Activated CD8-positive, alpha-beta T cell treated with anti-CD3 and anti-CD28 coated beads, Interleukin-2, amount 10 ng/mL, durations not matched to agents 7 days and 5 days (primary cell): Measurements from ENCODE around the gene TPST1. TPM values are rescaled to one million over a fixed set of nuclear protein-coding genes. Genes with fewer than 3 reads are reported as not detected.
"Not testable (repeated sequence)": the region's sequence is repeated elsewhere in the genome, so short reads cannot be mapped to it uniquely, and the experiment has no call there.

ENCODE experiments used
- ATAC-seq: fragments of 150-1000 bp; cut with Tn5 transposase; one replicate; pipeline ENCODE4 v1.10.0; 2021; ENCODE audit warnings: moderate library complexity
- CTCF ChIA-PET: fragments of 350-600 bp; sonication (Branson Sonifier 250); formaldehyde crosslinking; loops from one replicate; lab custom pipeline; 2021; ENCODE audit warnings: antibody characterized with exemption; lab: Charles Lee
- POLR2A ChIA-PET: fragments of 350-600 bp; sonication (Branson Sonifier 250); formaldehyde crosslinking; loops from one replicate; lab custom pipeline; 2021; ENCODE audit warnings: antibody characterized with exemption; lab: Charles Lee
- DNase-seq: peaks from one replicate; pipeline ENCODE4 v3.0.0-alpha.2; 2020
- H3K27ac Mint-ChIP-seq: one replicate; pipeline ENCODE4 v1.8.0; 2021; ENCODE audit warnings: mild to moderate bottlenecking, mixed read lengths
- H3K27me3 Mint-ChIP-seq: one replicate; pipeline ENCODE4 v1.8.0; 2021; ENCODE audit warnings: low read depth, mixed read lengths
- H3K36me3 Mint-ChIP-seq: one replicate; pipeline ENCODE4 v1.8.0; 2021; ENCODE audit warnings: low read depth, mixed read lengths
- H3K4me1 Mint-ChIP-seq: one replicate; pipeline ENCODE4 v1.8.0; 2021; ENCODE audit warnings: low read depth, mixed read lengths
- H3K4me3 Mint-ChIP-seq: one replicate; pipeline ENCODE4 v1.8.0; 2021; ENCODE audit warnings: mild to moderate bottlenecking, mixed read lengths
- H3K9me3 Mint-ChIP-seq: one replicate; pipeline ENCODE4 v1.8.0; 2022; ENCODE audit warnings: mixed read lengths; ENCODE audit not compliant: insufficient read depth
- total RNA-seq, 2 experiments: library from RNA; stranded (reverse); gene quantifications; one replicate each; pipeline ENCODE4 v1.2.3, GENCODE V29; 2021

The TPST1 gene
- total RNA-seq, 2 experiments from 2014 or later: 1.6 to 1.8 TPM

DNA sequence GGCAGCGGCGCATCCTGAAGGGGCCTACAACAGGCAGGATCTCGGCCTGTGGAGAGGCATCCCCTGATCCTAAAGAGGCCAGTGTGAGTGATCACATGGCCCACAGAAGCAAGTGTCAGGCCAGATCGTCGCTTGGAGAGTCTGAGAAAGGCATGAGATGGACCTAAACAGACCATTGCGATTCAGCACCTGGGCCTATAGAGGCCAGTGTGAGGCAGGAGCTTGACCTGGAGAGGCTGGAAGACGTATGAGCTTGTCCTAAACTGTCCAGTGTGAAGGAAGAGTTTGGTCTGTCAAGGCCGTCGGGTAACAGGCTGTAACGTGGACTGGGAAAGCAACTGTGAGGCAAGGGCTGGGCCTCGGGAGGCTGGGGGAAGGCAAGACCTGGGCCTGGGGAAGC, 172.6 kb downstream of the TPST1 start:
- Mint-ChIP-seq H3K9me3 (no peaks in the 10 kb centered on the region), H3K4me3 (no peak overlapping the region), H3K4me1 (no peaks in the 10 kb centered on the region), H3K27ac (no peak overlapping the region), H3K36me3 (peaks cover 6% of the 10 kb centered on the region), H3K27me3 (no peaks in the 10 kb centered on the region)
- ChIA-PET CTCF (no interaction called here), POLR2A (no interaction called here)
- no peak for DNase-seq
- ATAC-seq: no peak

GRCh38 chr7:66379542-66380160, 174.5 kb downstream of the TPST1 start:
- Mint-ChIP-seq H3K9me3 (no peaks in the 10 kb centered on the region), H3K4me1 (no peaks in the 10 kb centered on the region), H3K4me3 (no peak overlapping the region), H3K27me3 (no peaks in the 10 kb centered on the region), H3K36me3 (peaks cover 6% of the 10 kb centered on the region), H3K27ac (no peak overlapping the region)
- CTCF ChIA-PET: no interaction called here
- POLR2A ChIA-PET: no interaction called here
- DNase-seq: no peak
- no peak for ATAC-seq

DNA sequence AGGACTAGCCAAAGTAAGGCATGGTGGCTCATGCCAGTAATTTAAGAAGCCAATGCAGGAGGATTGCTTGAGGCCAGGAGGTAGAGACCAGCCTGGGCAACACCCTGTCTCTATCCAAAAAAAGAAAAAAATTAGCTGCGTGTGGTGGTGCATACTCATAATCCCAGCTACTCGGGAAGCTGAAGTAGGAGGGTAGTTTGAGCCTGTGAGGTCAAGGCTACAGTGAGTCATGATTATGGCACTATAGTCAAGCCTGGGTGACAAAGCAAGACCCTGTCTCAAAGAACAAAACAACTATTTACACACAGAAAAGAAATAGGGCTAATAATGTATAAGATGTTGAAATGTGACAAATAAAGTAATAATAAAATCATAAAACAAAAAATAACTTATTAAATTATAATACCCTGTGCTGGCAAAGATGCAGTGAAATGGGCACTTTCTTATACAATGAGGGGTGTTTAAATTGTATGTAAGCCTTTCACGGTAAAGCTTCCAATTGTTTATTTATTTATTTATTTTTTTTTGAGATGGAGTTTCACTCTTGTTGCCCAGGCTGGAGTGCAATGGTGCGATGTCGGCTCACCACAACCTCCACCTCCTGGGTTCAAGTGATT, 175.2 kb downstream of the TPST1 start:
- CTCF ChIA-PET: no interaction called here
- Mint-ChIP-seq H3K27ac (no peak overlapping the region), H3K4me1 (peaks cover 2% of the 10 kb centered on the region), H3K36me3 (peaks cover 6% of the 10 kb centered on the region), H3K9me3 (no peaks in the 10 kb centered on the region), H3K4me3 (no peak overlapping the region), H3K27me3 (no peaks in the 10 kb centered on the region)
- ATAC-seq (no peak), DNase-seq (no peak)
- POLR2A ChIA-PET: no interaction called here

DNA sequence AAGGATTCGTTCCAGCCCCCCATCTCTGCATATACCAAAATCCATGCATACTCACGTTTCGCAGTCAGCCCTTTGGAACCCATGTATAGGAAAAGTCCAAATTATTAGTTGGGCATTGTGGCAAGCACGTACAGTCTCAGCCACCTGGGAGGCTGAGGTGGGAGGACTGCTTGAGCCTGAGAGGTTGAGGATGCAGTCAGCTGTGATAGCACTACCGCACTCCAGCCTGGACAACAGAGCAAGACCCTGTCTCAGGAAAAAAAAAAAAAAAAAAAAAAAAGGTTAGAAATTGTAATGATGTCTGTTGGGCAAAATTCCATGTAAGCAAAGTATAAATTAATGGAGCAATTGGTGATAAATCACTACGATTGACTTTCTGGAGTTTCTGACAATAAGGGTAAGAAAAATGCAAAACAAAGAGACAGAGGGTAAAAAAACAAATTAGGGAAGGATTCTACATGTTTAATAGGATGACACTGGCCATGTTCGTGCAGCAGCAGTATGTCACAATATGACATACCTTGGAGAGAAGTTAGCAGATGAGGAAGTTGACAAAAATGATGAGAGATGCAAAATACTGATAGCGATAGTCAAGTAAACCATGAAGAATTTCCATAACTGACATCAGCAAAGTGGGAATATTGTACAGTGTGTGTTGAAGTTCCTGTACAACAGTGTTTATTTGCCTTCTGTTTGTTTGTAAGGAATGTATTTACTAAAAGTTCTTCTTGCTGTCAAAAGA, 177.2 kb downstream of the TPST1 start:
- POLR2A ChIA-PET, H3K27me3 Mint-ChIP-seq, DNase-seq, H3K4me3 Mint-ChIP-seq, H3K36me3 Mint-ChIP-seq, H3K4me1 Mint-ChIP-seq, CTCF ChIA-PET, H3K27ac Mint-ChIP-seq, H3K9me3 Mint-ChIP-seq, ATAC-seq: not testable (repeated sequence)

DNA sequence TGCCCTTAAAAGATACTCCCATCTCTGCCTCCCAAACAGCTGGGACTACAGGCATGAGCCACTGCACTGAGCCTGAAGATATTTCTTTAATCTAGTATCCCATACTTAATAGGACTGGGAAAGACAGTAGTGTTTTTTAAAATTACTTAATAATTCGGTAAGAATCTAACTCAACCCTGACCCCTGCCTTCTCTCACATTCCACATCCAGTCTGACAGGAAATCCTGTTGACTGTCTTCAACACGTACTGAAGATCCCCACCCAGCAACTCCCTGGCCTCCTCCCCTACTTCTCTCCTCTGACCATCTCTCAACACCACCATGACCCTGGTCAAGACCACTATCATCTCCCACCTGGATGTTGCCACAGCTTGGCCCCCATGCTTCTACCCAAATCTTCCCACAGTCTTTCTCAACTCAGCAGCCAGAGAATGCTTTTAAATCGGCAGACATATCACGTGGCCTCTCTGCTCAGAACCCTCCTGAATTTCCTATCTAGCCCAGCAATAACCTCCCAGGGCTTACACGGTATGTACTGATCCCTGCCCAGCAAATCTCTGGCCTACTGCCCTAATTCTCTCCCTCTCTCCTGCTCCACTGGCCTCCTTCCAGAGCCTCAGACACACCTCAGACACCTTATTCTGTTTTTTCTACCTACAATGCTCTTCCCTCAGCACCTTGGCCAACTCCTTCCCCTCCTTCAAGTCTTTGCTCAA, 180.2 kb downstream of the TPST1 start:
- H3K27me3 Mint-ChIP-seq, CTCF ChIA-PET, POLR2A ChIA-PET: not testable (repeated sequence)

GRCh38 chr7:66395128-66395571, 190.0 kb downstream of the TPST1 start:
- H3K9me3 Mint-ChIP-seq, H3K4me3 Mint-ChIP-seq, ATAC-seq, H3K36me3 Mint-ChIP-seq, DNase-seq, H3K4me1 Mint-ChIP-seq, H3K27ac Mint-ChIP-seq, CTCF ChIA-PET, H3K27me3 Mint-ChIP-seq, POLR2A ChIA-PET: not testable (repeated sequence)

More for the DNA sequence above, 180.2 kb downstream of the TPST1 start:
- not testable (repeated sequence) for H3K4me1 Mint-ChIP-seq, H3K4me3 Mint-ChIP-seq, ATAC-seq, H3K27ac Mint-ChIP-seq, H3K36me3 Mint-ChIP-seq, DNase-seq, H3K9me3 Mint-ChIP-seq

GRCh38 chr7:66396052-66396451, 190.9 kb downstream of the TPST1 start:
- H3K36me3 Mint-ChIP-seq, H3K9me3 Mint-ChIP-seq, H3K4me1 Mint-ChIP-seq, DNase-seq, H3K27ac Mint-ChIP-seq, ATAC-seq, H3K27me3 Mint-ChIP-seq, CTCF ChIA-PET, H3K4me3 Mint-ChIP-seq: not testable (repeated sequence)
- POLR2A ChIA-PET: interaction anchor here (0.6 to 0.7 kb wide), 2 partner anchors 18 to 19 kb away, joined by 3 to 4 read pairs; no protein-coding TSS in a partner anchor

GRCh38 chr7:66398841-66399240, 193.7 kb downstream of the TPST1 start:
- H3K9me3 Mint-ChIP-seq, H3K27ac Mint-ChIP-seq, CTCF ChIA-PET, ATAC-seq, H3K4me3 Mint-ChIP-seq, H3K4me1 Mint-ChIP-seq, H3K27me3 Mint-ChIP-seq, DNase-seq, POLR2A ChIA-PET: not testable (repeated sequence)
- H3K36me3 Mint-ChIP-seq: peaks cover 13% of the 10 kb centered on the region

- Mint-ChIP-seq H3K9me3 (no peaks in the 10 kb centered on the region), H3K36me3 (peaks cover 13% of the 10 kb centered on the region), H3K4me3 (no peak overlapping the region), H3K4me1 (no peaks in the 10 kb centered on the region), H3K27me3 (no peaks in the 10 kb centered on the region), H3K27ac (no peak overlapping the region)
- ATAC-seq: no peak
- no peak for DNase-seq
- ChIA-PET CTCF (no interaction called here), POLR2A (no interaction called here)
Measured at GRCh38 chr7:66399566-66399965, 194.4 kb downstream of the TPST1 start.

GRCh38 chr7:66400400-66400799, 195.3 kb downstream of the TPST1 start:
- Mint-ChIP-seq H3K4me1 (no peaks in the 10 kb centered on the region), H3K9me3 (no peaks in the 10 kb centered on the region), H3K27me3 (no peaks in the 10 kb centered on the region), H3K36me3 (peaks cover 13% of the 10 kb centered on the region), H3K27ac (no peak overlapping the region), H3K4me3 (no peak overlapping the region)
- ChIA-PET CTCF (no interaction called here), POLR2A (no interaction called here)
- no peak for DNase-seq
- ATAC-seq: no peak

- H3K9me3 Mint-ChIP-seq, ATAC-seq, DNase-seq, H3K27ac Mint-ChIP-seq, H3K4me3 Mint-ChIP-seq, POLR2A ChIA-PET, H3K27me3 Mint-ChIP-seq, H3K4me1 Mint-ChIP-seq, CTCF ChIA-PET: not testable (repeated sequence)
- H3K36me3 Mint-ChIP-seq: peaks cover 13% of the 10 kb centered on the region
Measured at GRCh38 chr7:66401126-66401525, 196.0 kb downstream of the TPST1 start.

DNA sequence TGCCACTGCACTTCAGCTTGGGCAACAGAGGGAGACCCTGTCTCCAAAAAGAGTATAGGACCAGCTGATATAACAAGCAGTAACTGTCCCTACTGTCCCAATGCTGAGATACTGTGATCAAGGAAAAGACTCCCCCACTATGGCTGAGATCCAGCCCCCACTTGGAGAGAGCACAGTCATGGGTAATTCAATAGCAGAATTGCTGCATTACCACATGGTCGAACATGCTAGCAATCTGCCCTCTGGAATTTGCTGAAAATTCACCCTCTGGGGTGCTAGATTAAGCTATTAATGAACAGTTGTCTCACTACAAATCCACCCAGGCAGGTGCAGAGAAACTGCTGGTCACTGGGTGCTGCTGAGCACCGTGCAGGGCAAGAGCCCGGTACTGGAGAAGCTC, 196.8 kb downstream of the TPST1 start:
- CTCF ChIA-PET, H3K4me1 Mint-ChIP-seq, H3K9me3 Mint-ChIP-seq, H3K27me3 Mint-ChIP-seq, DNase-seq, H3K4me3 Mint-ChIP-seq, H3K27ac Mint-ChIP-seq, POLR2A ChIA-PET, ATAC-seq: not testable (repeated sequence)
- peaks cover 13% of the 10 kb centered on the region for H3K36me3 Mint-ChIP-seq
